Cerebellar cortex (tissue), 1 donor: ENCODE results near the gene IPO9.

Source experiments
- DNase-seq: peaks from one replicate; pipeline ENCODE4 v3.0.0-alpha.2; 2015; ENCODE audit warnings: low spot score

The IPO9 gene

GRCh38 chr1:201905234-201905890, 76.4 kb downstream of the IPO9 start:
- DNase-seq: no peak

- no peak for DNase-seq
These were observed 77.4 kb downstream of the IPO9 start for GRCh38 chr1:201906336-201906735.

- no peak for DNase-seq
These were observed 78.7 kb downstream of the IPO9 start for GRCh38 chr1:201907621-201908020.

- no peak for DNase-seq
These were observed 83.0 kb downstream of the IPO9 start for GRCh38 chr1:201911826-201912571.

GRCh38 chr1:201912832-201913231, 83.9 kb downstream of the IPO9 start:
- DNase-seq: no peak

GRCh38 chr1:201914456-201915235, 85.7 kb downstream of the IPO9 start:
- DNase-seq: no peak

GRCh38 chr1:201916649-201917249, 87.8 kb downstream of the IPO9 start:
- no peak for DNase-seq

GRCh38 chr1:201917362-201918033, 88.5 kb downstream of the IPO9 start:
- DNase-seq: no peak

- no peak for DNase-seq
These were observed 89.4 kb downstream of the IPO9 start for GRCh38 chr1:201918343-201918742.

- no peak for DNase-seq
These were observed 93.1 kb downstream of the IPO9 start for GRCh38 chr1:201921952-201922558.

- no peak for DNase-seq
These were observed 96.3 kb downstream of the IPO9 start for GRCh38 chr1:201925301-201925567.

GRCh38 chr1:201925981-201926645, 97.2 kb downstream of the IPO9 start:
- no peak for DNase-seq

GRCh38 chr1:201928266-201928665, 99.3 kb downstream of the IPO9 start:
- DNase-seq: no peak

- no peak for DNase-seq
These were observed 101.2 kb downstream of the IPO9 start for GRCh38 chr1:201930137-201930536.

- DNase-seq: no peak
These were observed 101.8 kb downstream of the IPO9 start for GRCh38 chr1:201930803-201931202.
